GM10847 (cell line): Measurements from ENCODE around the gene ZNF232.

ENCODE experiments used
- POLR2A ChIP-seq: IDR thresholded peaks from 2 replicates; pipeline ENCODE4 v1.6.1; 2011; ENCODE audit not compliant: insufficient read length; ENCODE audit errors: extremely low read depth

ZNF232 gene

GRCh38 chr17:5111402-5112204, at the start of gene ZNF232:
Gene ZNF232, minus strand, starts transcription at chr17:5111878. Its CDS starts 56 bp downstream, at chr17:5111822.
- peak; percentile 83 for TF ChIP-seq POLR2A

- TF ChIP-seq POLR2A: no peak
Measured at GRCh38 chr17:5139458-5139732, 27.7 kb upstream of the ZNF232 start.

GRCh38 chr17:5138616-5139457, 27.2 kb upstream of the ZNF232 start:
- TF ChIP-seq POLR2A: no peak

- TF ChIP-seq POLR2A: no peak
Measured at GRCh38 chr17:5135726-5136579, 24.3 kb upstream of the ZNF232 start.

GRCh38 chr17:5133311-5133710, 21.6 kb upstream of the ZNF232 start:
- no peak for TF ChIP-seq POLR2A

GRCh38 chr17:5131146-5131715, 19.6 kb upstream of the ZNF232 start:
- no peak for TF ChIP-seq POLR2A

- TF ChIP-seq POLR2A: no peak
Measured at GRCh38 chr17:5128905-5129535, 17.3 kb upstream of the ZNF232 start.

- no peak for TF ChIP-seq POLR2A
Measured at GRCh38 chr17:5127910-5128309, 16.2 kb upstream of the ZNF232 start.

- no peak for TF ChIP-seq POLR2A
Measured at GRCh38 chr17:5126719-5127488, 15.2 kb upstream of the ZNF232 start.

- TF ChIP-seq POLR2A: no peak
Measured at GRCh38 chr17:5123343-5124124, 11.9 kb upstream of the ZNF232 start.

- TF ChIP-seq POLR2A: no peak
Measured at GRCh38 chr17:5122586-5123342, 11.1 kb upstream of the ZNF232 start.

- no peak for TF ChIP-seq POLR2A
Measured at GRCh38 chr17:5121186-5121841, 9.6 kb upstream of the ZNF232 start.
